Stomach (tissue), 4 donors: ENCODE measurements around the gene SDF2L1.

Experiments used
- EP300 ChIP-seq: sonication (generic); formaldehyde crosslinking; IDR thresholded peaks from one replicate; pipeline ENCODE4 v1.6.1; 2017; ENCODE audit warnings: antibody characterized with exemption
- POLR2AphosphoS5 ChIP-seq, 3 donors: sonication (generic); formaldehyde crosslinking; IDR thresholded peaks; one replicate each; pipeline ENCODE4 v1.6.1; 2016; ENCODE audit warnings: antibody characterized with exemption in 3 of 3
- TF ChIP-seq, protein P1 (sequence below), 7 experiments: fragments of 450-650 bp in 4 of 7; fragments of 200-600 bp in 3 of 7; sonication (generic) in 3 of 7; IDR thresholded peaks; one replicate each; pipeline ENCODE4 v1.5.1; 2016 to 2019; ENCODE audit warnings: antibody characterized with exemption in 7 of 7, control low read depth in 2 of 7, mild to moderate bottlenecking in 1 of 7

DNA sequence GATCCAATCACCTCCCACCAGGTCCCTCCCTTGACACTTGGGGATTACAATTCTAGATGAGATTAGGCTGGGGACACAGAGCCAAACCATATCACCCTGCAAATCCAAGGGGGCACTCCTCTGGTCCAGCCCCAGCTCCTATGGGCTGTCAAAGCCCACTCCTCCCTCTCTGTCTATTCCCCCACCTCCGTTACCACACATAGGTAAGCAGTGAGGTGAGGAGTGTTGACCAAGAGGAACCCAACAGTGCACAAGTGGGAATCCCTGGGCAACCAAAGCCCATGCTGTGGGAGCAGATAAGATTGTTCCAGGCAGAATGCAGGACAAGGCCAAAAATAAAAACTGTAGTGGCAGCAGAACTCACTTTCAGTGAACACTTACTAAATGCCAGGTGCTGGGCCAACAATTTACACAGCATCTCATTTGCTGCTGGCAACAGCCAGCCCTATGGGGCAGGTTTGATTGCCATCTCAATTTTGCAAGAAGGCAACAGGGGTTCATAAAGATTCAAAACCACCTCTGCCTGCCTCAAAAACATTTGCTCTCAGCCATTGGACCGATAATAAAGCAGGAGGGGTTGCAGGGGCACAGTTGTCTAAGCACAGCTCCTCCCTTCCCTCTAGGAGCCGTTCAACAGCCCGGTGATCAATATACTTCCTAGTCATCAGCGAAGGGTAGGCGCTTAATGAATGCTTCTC, 8.9 kb downstream of the SDF2L1 start:
- TF ChIP-seq, protein P1, sequence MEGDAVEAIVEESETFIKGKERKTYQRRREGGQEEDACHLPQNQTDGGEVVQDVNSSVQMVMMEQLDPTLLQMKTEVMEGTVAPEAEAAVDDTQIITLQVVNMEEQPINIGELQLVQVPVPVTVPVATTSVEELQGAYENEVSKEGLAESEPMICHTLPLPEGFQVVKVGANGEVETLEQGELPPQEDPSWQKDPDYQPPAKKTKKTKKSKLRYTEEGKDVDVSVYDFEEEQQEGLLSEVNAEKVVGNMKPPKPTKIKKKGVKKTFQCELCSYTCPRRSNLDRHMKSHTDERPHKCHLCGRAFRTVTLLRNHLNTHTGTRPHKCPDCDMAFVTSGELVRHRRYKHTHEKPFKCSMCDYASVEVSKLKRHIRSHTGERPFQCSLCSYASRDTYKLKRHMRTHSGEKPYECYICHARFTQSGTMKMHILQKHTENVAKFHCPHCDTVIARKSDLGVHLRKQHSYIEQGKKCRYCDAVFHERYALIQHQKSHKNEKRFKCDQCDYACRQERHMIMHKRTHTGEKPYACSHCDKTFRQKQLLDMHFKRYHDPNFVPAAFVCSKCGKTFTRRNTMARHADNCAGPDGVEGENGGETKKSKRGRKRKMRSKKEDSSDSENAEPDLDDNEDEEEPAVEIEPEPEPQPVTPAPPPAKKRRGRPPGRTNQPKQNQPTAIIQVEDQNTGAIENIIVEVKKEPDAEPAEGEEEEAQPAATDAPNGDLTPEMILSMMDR (IDR thresholded peaks at IDR 0.05) = no peak
- TF ChIP-seq POLR2AphosphoS5 (IDR thresholded peaks at IDR 0.05) (no peak), EP300 (no peak)
